Measurements from ENCODE around the gene LHB.

LHB gene

GRCh38 chr19:48969276-48970138, 47.4 kb downstream of the LHB start:
- CTCF ChIA-PET = no interaction called here
- DNase-seq (ENCODE audit: low spot score) = no peak
- POLR2A ChIA-PET (ENCODE audit: low non-redundant PET) = no interaction called here
- H3K27ac ChIP-seq = peak overlapping the region; percentile 95
- TF ChIP-seq CTCF (conservative IDR thresholded peaks at IDR 0.05; ENCODE audit: low read depth) = no peak

- ChIA-PET CTCF (no interaction called here), POLR2A (ENCODE audit: low non-redundant PET) (no interaction called here)
- DNase-seq (ENCODE audit: low spot score) = no peak
- TF ChIP-seq CTCF (conservative IDR thresholded peaks at IDR 0.05; ENCODE audit: low read depth) = no peak
- peak overlapping the region; percentile 95 for H3K27ac ChIP-seq
Measured at GRCh38 chr19:48968813-48969218, 48.1 kb downstream of the LHB start.

GRCh38 chr19:48968179-48968661, 48.7 kb downstream of the LHB start:
- POLR2A ChIA-PET (ENCODE audit: low non-redundant PET) = interaction anchor here (0.6 to 1.7 kb wide), 3 partner anchors 8 to 99 kb away, joined by 3 to 6 read pairs (median 3); partner anchors contain the start of gene PPP1R15A
- no peak for TF ChIP-seq CTCF (conservative IDR thresholded peaks at IDR 0.05; ENCODE audit: low read depth)
- peak overlapping the region; percentile 95 for H3K27ac ChIP-seq
- no peak for DNase-seq (ENCODE audit: low spot score)
- CTCF ChIA-PET = no interaction called here

DNA sequence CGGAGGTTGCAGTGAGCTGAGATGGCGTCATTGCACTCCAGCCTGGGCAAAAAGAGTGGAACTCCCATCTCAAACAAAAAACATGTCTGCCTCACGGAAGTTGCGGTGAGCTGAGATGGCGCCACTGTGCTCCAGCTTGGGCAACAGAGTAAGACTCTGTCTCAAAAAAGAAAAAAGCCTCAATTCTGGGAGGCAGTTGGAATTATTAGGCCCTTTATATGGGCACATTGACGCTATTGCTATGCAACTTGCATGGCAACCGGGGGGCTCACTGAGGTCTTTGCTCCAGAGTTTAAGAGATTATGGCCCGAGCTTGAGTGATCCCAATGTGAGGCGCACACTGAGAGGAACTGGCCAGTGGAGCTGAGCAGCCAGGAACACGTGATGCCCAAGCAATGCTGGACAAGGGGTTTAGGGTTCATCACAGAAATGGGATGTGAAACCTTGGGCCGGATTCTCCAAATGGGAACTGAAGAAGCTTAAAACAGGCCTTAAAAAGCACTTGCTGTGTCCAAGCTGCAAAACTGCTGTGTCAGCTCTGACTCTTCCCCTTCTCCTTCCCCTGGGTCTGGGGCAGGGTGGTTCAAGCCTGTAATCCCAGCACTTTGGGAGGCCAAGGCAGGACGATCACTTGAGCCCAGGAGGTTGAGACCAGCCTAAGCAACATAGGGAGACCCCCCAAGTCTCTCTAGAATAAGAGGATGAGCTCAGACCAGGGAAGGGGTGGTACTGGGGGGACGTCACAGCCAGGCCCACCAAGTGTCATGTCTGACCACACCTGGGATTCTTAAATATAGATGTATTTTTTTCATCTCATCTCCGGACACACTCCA, 49.3 kb downstream of the LHB start:
- H3K27ac ChIP-seq = peak overlapping the region; percentile 95
- POLR2A ChIA-PET (ENCODE audit: low non-redundant PET) = interaction anchor here (0.5 to 1.7 kb wide), 5 partner anchors 9 to 100 kb away, joined by 3 to 6 read pairs (median 3); partner anchors contain the start of gene PPP1R15A
- CTCF ChIA-PET = no interaction called here
- no peak for TF ChIP-seq CTCF (conservative IDR thresholded peaks at IDR 0.05; ENCODE audit: low read depth)
- no peak for DNase-seq (ENCODE audit: low spot score)

- ChIA-PET CTCF (no interaction called here), POLR2A (ENCODE audit: low non-redundant PET) (interaction anchor here (0.5 to 1.7 kb wide), 4 partner anchors 49 to 101 kb away, joined by 3 to 4 read pairs (median 3); partner anchors contain the start of gene PPP1R15A)
- TF ChIP-seq CTCF (conservative IDR thresholded peaks at IDR 0.05; ENCODE audit: low read depth) = no peak
- H3K27ac ChIP-seq = peak overlapping the region; percentile 95
- no peak for DNase-seq (ENCODE audit: low spot score)
Measured at GRCh38 chr19:48966541-48967345, 50.1 kb downstream of the LHB start.
